OCI-LY3 (cell line): ENCODE results near the gene PRDM2.

Source experiments
- H2AFZ ChIP-seq: fragments of 200-600, 300-600 bp; shearing (Covaris generic); 2 replicates; pipeline ENCODE4 v1.6.0; 2014; ENCODE audit warnings: antibody characterized with exemption, low read depth, low read length
- H3K27ac ChIP-seq: fragments of 200-600, 300-600 bp; sonication (generic); 2 replicates; pipeline ENCODE4 v1.5.1; 2014; ENCODE audit warnings: mild to moderate bottlenecking, low read length, moderate library complexity, mixed read lengths
- H3K27me3 ChIP-seq: fragments of 200-600, 300-600 bp; sonication (generic); 2 replicates; pipeline ENCODE4 v1.6.1; 2014; ENCODE audit warnings: low read depth, low read length, mixed read lengths
- H3K36me3 ChIP-seq: fragments of 200-600, 300-600 bp; sonication (generic); replicated peaks from 2 replicates; pipeline ENCODE3; 2014; ENCODE audit warnings: low read depth, low read length, mixed read lengths
- H3K4me1 ChIP-seq: fragments of 300-600, 200-600 bp; sonication (generic); 2 replicates; pipeline ENCODE4 v1.6.1; 2014; ENCODE audit warnings: low read length, mixed read lengths
- H3K4me2 ChIP-seq: fragments of 200-600, 300-600 bp; sonication (generic); 2 replicates; pipeline ENCODE4 v1.6.1; 2014; ENCODE audit warnings: low read length, mixed read lengths
- H3K4me3 ChIP-seq: fragments of 300-600, 200-600 bp; sonication (generic); 2 replicates; pipeline ENCODE4 v1.5.1; 2014; ENCODE audit warnings: antibody characterized with exemption, mild to moderate bottlenecking, low read length, moderate library complexity
- H3K79me2 ChIP-seq: fragments of 300-600, 200-600 bp; shearing (Covaris generic); 2 replicates; pipeline ENCODE4 v1.6.1; 2014; ENCODE audit warnings: mild to moderate bottlenecking, low read length, mixed read lengths
- H3K9ac ChIP-seq: fragments of 300-600, 200-600 bp; shearing (Covaris generic); 2 replicates; pipeline ENCODE4 v1.6.0; 2014; ENCODE audit warnings: mild to moderate bottlenecking, low read length, moderate library complexity
- H3K9me3 ChIP-seq: fragments of 200-600, 300-600 bp; shearing (Covaris generic); 2 replicates; pipeline ENCODE4 v1.6.1; 2014; ENCODE audit warnings: low read length, mixed read lengths; ENCODE audit not compliant: insufficient read depth
- H4K20me1 ChIP-seq: fragments of 200-600, 300-600 bp; sonication (generic); 2 replicates; pipeline ENCODE4 v1.6.1; 2016; ENCODE audit warnings: low read length, mixed read lengths; ENCODE audit not compliant: insufficient read depth
- CTCF ChIP-seq: fragments of 200-600, 300-600 bp; sonication (generic); IDR thresholded peaks from 2 replicates; pipeline ENCODE4 v1.5.1; 2014; ENCODE audit warnings: antibody characterized with exemption, low read length, low read depth
- EZH2phosphoT487 ChIP-seq: fragments of 200-600 bp; shearing (Covaris generic); IDR thresholded peaks from 2 replicates; pipeline ENCODE4 v1.6.1; 2018; ENCODE audit warnings: antibody characterized with exemption, mixed run types, low read depth

The PRDM2 gene

DNA sequence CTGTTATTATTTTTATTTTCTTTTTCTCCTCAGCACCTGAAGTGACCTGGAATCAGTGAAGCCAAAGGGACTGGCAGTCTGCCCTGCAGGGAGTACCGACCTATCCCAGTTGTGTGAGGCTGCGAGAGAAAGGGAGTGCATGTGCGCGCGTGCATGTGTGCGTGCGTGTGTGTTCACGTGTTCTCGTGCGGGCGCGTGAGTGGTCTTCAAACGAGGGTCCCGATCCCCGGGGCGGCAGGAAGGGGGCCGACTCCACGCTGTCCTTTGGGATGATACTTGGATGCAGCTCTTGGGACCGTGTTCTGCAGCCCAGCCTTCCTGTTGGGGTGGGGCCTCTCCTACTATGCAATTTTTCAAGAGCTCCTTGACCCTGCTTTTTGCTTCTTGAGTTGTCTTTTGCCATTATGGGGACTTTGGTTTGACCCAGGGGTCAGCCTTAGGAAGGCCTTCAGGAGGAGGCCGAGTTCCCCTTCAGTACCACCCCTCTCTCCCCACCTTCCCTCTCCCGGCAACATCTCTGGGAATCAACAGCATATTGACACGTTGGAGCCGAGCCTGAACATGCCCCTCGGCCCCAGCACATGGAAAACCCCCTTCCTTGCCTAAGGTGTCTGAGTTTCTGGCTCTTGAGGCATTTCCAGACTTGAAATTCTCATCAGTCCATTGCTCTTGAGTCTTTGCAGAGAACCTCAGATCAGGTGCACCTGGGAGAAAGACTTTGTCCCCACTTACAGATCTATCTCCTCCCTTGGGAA is 123.3 kb downstream of the PRDM2 start:
- no peaks in the 10 kb centered on the region for H3K27me3 ChIP-seq
- H3K4me3 ChIP-seq = no peak overlapping the region
- TF ChIP-seq CTCF = no peak
- TF ChIP-seq EZH2phosphoT487 = no peak
- no peak overlapping the region for H2AFZ ChIP-seq
- H3K9me3 ChIP-seq = no peaks in the 10 kb centered on the region
- no peaks in the 10 kb centered on the region for H4K20me1 ChIP-seq
- H3K9ac ChIP-seq = no peak overlapping the region
- H3K4me1 ChIP-seq = no peaks in the 10 kb centered on the region
- no peaks in the 10 kb centered on the region for H3K79me2 ChIP-seq
- no peak overlapping the region for H3K4me2 ChIP-seq
- no peak overlapping the region for H3K27ac ChIP-seq
- H3K36me3 ChIP-seq = peaks cover 12% of the 10 kb centered on the region

DNA sequence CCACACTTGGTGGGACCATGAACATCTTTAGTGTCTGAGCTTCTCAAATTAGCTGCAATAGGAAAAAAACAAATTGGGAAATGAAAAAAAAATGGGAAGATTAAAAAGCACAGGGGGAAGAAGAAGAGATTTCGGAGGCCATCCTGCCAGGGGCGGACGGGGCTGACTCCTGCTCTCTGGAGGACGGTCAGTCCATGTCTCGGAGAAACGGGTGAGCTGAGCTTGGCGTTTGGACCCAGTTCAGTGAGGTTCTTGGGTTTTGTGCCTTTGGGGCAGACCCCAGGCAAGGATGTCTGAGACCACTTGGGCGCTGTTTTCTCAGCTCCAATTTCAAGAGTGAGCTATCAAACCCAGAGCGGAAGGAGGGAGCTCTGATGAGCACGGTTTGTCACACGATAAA is 123.9 kb downstream of the PRDM2 start:
- Histone ChIP-seq H3K36me3 (peaks cover 12% of the 10 kb centered on the region), H3K4me3 (no peak overlapping the region), H3K79me2 (no peaks in the 10 kb centered on the region), H3K27me3 (no peaks in the 10 kb centered on the region), H3K27ac (no peak overlapping the region), H3K9me3 (no peaks in the 10 kb centered on the region), H2AFZ (no peak overlapping the region), H3K9ac (no peak overlapping the region), H3K4me2 (no peak overlapping the region), H3K4me1 (no peaks in the 10 kb centered on the region), H4K20me1 (no peaks in the 10 kb centered on the region)
- no peak for TF ChIP-seq EZH2phosphoT487
- TF ChIP-seq CTCF = no peak

GRCh38 chr1:13824626-13825025 is 124.6 kb downstream of the PRDM2 start:
- H3K9ac ChIP-seq = no peak overlapping the region
- no peak for TF ChIP-seq CTCF
- TF ChIP-seq EZH2phosphoT487 = no peak
- no peak overlapping the region for H3K4me3 ChIP-seq
- H4K20me1 ChIP-seq = no peaks in the 10 kb centered on the region
- peaks cover 12% of the 10 kb centered on the region for H3K36me3 ChIP-seq
- H3K9me3 ChIP-seq = no peaks in the 10 kb centered on the region
- H3K79me2 ChIP-seq = no peaks in the 10 kb centered on the region
- H2AFZ ChIP-seq = no peak overlapping the region
- no peaks in the 10 kb centered on the region for H3K4me1 ChIP-seq
- H3K4me2 ChIP-seq = no peak overlapping the region
- H3K27ac ChIP-seq = no peak overlapping the region
- H3K27me3 ChIP-seq = no peaks in the 10 kb centered on the region

- H3K4me2 ChIP-seq = no peak overlapping the region
- no peak overlapping the region for H3K9ac ChIP-seq
- no peak overlapping the region for H3K27ac ChIP-seq
- no peak overlapping the region for H3K4me3 ChIP-seq
- no peaks in the 10 kb centered on the region for H3K27me3 ChIP-seq
- H3K79me2 ChIP-seq = no peaks in the 10 kb centered on the region
- H2AFZ ChIP-seq = no peak overlapping the region
- H3K4me1 ChIP-seq = no peaks in the 10 kb centered on the region
- peaks cover 12% of the 10 kb centered on the region for H3K36me3 ChIP-seq
- no peaks in the 10 kb centered on the region for H3K9me3 ChIP-seq
- H4K20me1 ChIP-seq = no peaks in the 10 kb centered on the region
- TF ChIP-seq EZH2phosphoT487 (no peak), CTCF (no peak)
Observed at GRCh38 chr1:13825033-13825432, 125.0 kb downstream of the PRDM2 start.
